Subcutaneous adipose tissue (tissue), 4 donors: ENCODE data around the gene EPB42. TPM values are rescaled to one million over a fixed set of nuclear protein-coding genes. Genes with fewer than 3 reads are reported as not detected.

Experiments used
- CTCF ChIP-seq: fragments of 450-650 bp; IDR thresholded peaks from one replicate; pipeline ENCODE4 v1.5.1; 2016; ENCODE audit warnings: low read depth, mild to moderate bottlenecking, control low read depth, antibody characterized with exemption, moderate library complexity
- total RNA-seq, 4 donors: library from RNA; depleted of rRNA; stranded (reverse); fragments of >200 nt; gene quantifications; one replicate each; pipeline ENCODE4 v1.1.0, GENCODE V29; 2016

Gene EPB42
- total RNA-seq, 4 donors from 2014 or later, result 1.5 to 11.1 (median 2.2) TPM

- TF ChIP-seq CTCF, result no peak
Observed at GRCh38 chr15:43187544-43188155, 33.2 kb downstream of the EPB42 start.

- no peak for TF ChIP-seq CTCF
Observed at GRCh38 chr15:43186003-43186353, 34.8 kb downstream of the EPB42 start.

- TF ChIP-seq CTCF, result no peak
Observed at GRCh38 chr15:43185157-43186002, 35.4 kb downstream of the EPB42 start, which contains the start of gene CCNDBP1. Gene CCNDBP1 (plus strand): TSS chr15:43185403. CDS start chr15:43185499, 96 bp downstream.

GRCh38 chr15:43184407-43185124 is 36.3 kb downstream of the EPB42 start:
- no peak for TF ChIP-seq CTCF

GRCh38 chr15:43183270-43183669 is 37.5 kb downstream of the EPB42 start:
- TF ChIP-seq CTCF, result no peak

- no peak for TF ChIP-seq CTCF
Observed at GRCh38 chr15:43169888-43170287, 50.9 kb downstream of the EPB42 start.
